ENCODE results near the gene EXOC3L4.

DNA sequence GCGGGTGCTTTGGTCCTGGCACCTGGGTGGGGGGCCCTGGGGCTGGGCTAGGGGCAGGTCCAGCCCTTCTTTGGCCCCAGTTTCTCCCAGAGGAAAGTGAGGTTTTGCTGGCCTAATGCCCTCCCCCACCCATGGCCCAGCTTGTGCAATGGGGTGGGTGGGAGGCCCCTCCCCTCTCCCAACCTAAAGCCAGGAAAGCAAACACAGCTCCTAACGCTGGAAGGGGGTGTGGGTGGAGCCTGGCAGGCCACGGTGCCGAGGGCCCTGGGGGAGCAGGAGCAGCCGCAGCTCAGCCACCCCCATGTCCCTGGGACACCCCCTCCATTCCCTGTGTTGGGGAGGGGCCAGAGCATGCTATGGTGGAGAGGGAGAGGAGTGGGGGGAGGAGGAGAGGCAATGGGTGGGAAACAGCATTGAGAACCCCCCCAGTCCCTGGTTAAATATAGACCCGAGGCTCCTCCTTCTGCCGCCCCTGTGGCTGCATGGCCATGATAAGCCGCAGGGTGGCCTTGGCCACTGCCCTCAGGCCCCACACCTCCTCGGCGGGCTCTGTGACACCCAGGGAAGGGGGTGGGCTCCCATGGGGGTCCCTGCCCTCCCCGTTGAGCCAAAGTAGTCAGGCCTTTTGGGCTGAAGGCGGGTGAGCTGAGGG, 4.7 kb downstream of the EXOC3L4 start:
- no peak for TF ChIP-seq GABPA (IDR thresholded peaks at IDR 0.05; ENCODE audit: low read depth)
- no peak for TF ChIP-seq TAF1 (IDR thresholded peaks at IDR 0.05; ENCODE audit: borderline replicate concordance, low read depth, low read length)
- TF ChIP-seq, protein P1, sequence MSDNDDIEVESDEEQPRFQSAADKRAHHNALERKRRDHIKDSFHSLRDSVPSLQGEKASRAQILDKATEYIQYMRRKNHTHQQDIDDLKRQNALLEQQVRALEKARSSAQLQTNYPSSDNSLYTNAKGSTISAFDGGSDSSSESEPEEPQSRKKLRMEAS (IDR thresholded peaks at IDR 0.05; ENCODE audit: low read depth) = no peak
- TF ChIP-seq EZH2phosphoT487 (IDR thresholded peaks at IDR 0.05; ENCODE audit: borderline replicate concordance, low read depth) = no peak
- TF ChIP-seq, protein P2, sequence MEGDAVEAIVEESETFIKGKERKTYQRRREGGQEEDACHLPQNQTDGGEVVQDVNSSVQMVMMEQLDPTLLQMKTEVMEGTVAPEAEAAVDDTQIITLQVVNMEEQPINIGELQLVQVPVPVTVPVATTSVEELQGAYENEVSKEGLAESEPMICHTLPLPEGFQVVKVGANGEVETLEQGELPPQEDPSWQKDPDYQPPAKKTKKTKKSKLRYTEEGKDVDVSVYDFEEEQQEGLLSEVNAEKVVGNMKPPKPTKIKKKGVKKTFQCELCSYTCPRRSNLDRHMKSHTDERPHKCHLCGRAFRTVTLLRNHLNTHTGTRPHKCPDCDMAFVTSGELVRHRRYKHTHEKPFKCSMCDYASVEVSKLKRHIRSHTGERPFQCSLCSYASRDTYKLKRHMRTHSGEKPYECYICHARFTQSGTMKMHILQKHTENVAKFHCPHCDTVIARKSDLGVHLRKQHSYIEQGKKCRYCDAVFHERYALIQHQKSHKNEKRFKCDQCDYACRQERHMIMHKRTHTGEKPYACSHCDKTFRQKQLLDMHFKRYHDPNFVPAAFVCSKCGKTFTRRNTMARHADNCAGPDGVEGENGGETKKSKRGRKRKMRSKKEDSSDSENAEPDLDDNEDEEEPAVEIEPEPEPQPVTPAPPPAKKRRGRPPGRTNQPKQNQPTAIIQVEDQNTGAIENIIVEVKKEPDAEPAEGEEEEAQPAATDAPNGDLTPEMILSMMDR (IDR thresholded peaks at IDR 0.05) = no peak
- no peak for TF ChIP-seq CHD2 (IDR thresholded peaks at IDR 0.05; ENCODE audit: low read length, partially characterized antibody)
- no peak for TF ChIP-seq FOXJ3 (CRISPR knock-in tag; IDR thresholded peaks at IDR 0.05)
- TF ChIP-seq MEF2A (IDR thresholded peaks at IDR 0.05; ENCODE audit: borderline replicate concordance, low read depth) = no peak
- no peak for TF ChIP-seq TCF12 (IDR thresholded peaks at IDR 0.05)
- no peak for TF ChIP-seq REST (IDR thresholded peaks at IDR 0.05; ENCODE audit: low read depth, low read length)

All from SK-N-SH (cell line).